ENCODE measurements around the gene IRF2BP2.

- TF ChIP-seq CTCF (IDR thresholded peaks at IDR 0.05) (no peak), POLR2A (IDR thresholded peaks at IDR 0.05) (no peak)
These were observed 31.2 kb downstream of the IRF2BP2 start for GRCh38 chr1:234578735-234579134.

All from tibial nerve (tissue), 3 donors.